K562 (cell line): ENCODE results near the gene VDAC1. TPM values are rescaled to one million over a fixed set of nuclear protein-coding genes. Genes with fewer than 3 reads are reported as not detected.

ENCODE experiments used
- ADNP ChIP-seq: fragments of 200-800 bp; sonication (Bioruptor generic); IDR thresholded peaks from 2 replicates; pipeline ENCODE4 v1.6.1; 2016; ENCODE audit warnings: missing genetic modification characterization, missing compliant biosample characterization
- CREM ChIP-seq: IDR thresholded peaks from 2 replicates; pipeline ENCODE4 v1.6.1; 2014; ENCODE audit warnings: antibody characterized with exemption, low read depth
- DNMT1 ChIP-seq: fragments of 450-650 bp; IDR thresholded peaks from 2 replicates; pipeline ENCODE4 v1.6.1; 2016; ENCODE audit warnings: antibody characterized with exemption, mild to moderate bottlenecking
- KLF6 ChIP-seq: fragments of 250-450 bp; sonication (Bioruptor Pico); IDR thresholded peaks from 2 replicates; pipeline ENCODE4 v1.4.0; 2020; ENCODE audit warnings: mild to moderate bottlenecking, moderate library complexity, borderline replicate concordance
- MEIS2 ChIP-seq: fragments of 450-650 bp; IDR thresholded peaks from 2 replicates; pipeline ENCODE4 v1.6.1; 2014; ENCODE audit warnings: mild to moderate bottlenecking; ENCODE audit not compliant: partially characterized antibody
- NR2C2 ChIP-seq, 2 experiments: fragments of 200-800 bp in 1 of 2; sonication (Bioruptor generic) in 1 of 2; sonication (generic) in 1 of 2; formaldehyde crosslinking in 1 of 2; IDR thresholded peaks; 2 replicates each; pipeline versions ENCODE4 v1.6.1 to v1.8.0; 2016 to 2022; ENCODE audit warnings: mild to moderate bottlenecking in 1 of 2, missing compliant biosample characterization in 1 of 2, missing genetic modification characterization in 1 of 2, missing genetic modification reagents in 1 of 2
- TBP ChIP-seq: optimal IDR thresholded peaks from 2 replicates; pipeline ENCODE3; 2011; ENCODE audit warnings: low read depth, low read length, improper control_type of control experiment
- ZNF146 ChIP-seq: IDR thresholded peaks from one replicate; pipeline ENCODE4 v1.6.1; 2018; ENCODE audit warnings: missing compliant biosample characterization; ENCODE audit not compliant: unreplicated experiment
- polyA plus RNA-seq, 8 experiments: library from polyadenylated mRNA; depleted of rRNA in 4 of 8; stranded (reverse) in 5 of 8; unstranded in 3 of 8; fragments of >200 nt; fragmentation: Nextera tagmentation in 2 of 8; fragmentation: Illumina TruSeq in 1 of 8; extraction: Ambion mirVana in 2 of 8; extraction: Trizol in 1 of 8; gene quantifications; 2 replicates each; pipeline versions ENCODE4 v1.2.1 to v1.2.3, GENCODE V29; 2011 to 2014; ENCODE audit warnings: inconsistent platforms in 1 of 8, missing spikeins in 1 of 8
- total RNA-seq, 7 experiments: library from RNA; depleted of rRNA in 6 of 7; stranded (reverse); fragments of >200 nt in 6 of 7; fragmentation: Illumina TruSeq in 2 of 7; extraction: Trizol in 2 of 7; gene quantifications; 2 replicates each; pipeline versions ENCODE4 v1.2.1 to v1.2.3, GENCODE V29; 2011 to 2021; ENCODE audit warnings: low replicate concordance in 1 of 7
- TF ChIP-seq, protein P1 (sequence below), 3 experiments: IDR thresholded peaks in 2 of 3; conservative IDR thresholded peaks in 1 of 3; 2 replicates each; pipeline ENCODE4 v1.5.1; 2011 to 2012; ENCODE audit warnings: low read length in 3 of 3, mild to moderate bottlenecking in 3 of 3, control low read depth in 2 of 3, improper control_type of control experiment in 1 of 3, inconsistent platforms in 1 of 3, low read depth in 1 of 3, mixed read lengths in 1 of 3, moderate library complexity in 1 of 3; ENCODE audit not compliant: insufficient read depth in 2 of 3
- TF ChIP-seq, protein P2 (sequence below): sonication (generic); formaldehyde crosslinking; IDR thresholded peaks from 2 replicates; pipeline ENCODE4 v1.8.0; 2023; ENCODE audit warnings: mild to moderate bottlenecking, missing genetic modification reagents

VDAC1 gene
- total and polyA plus RNA-seq, 9 of the 15 experiments (the other 6 are each of a cell fraction or from before 2014, with no cell fraction given): 168 to 366 (median 293) TPM

DNA sequence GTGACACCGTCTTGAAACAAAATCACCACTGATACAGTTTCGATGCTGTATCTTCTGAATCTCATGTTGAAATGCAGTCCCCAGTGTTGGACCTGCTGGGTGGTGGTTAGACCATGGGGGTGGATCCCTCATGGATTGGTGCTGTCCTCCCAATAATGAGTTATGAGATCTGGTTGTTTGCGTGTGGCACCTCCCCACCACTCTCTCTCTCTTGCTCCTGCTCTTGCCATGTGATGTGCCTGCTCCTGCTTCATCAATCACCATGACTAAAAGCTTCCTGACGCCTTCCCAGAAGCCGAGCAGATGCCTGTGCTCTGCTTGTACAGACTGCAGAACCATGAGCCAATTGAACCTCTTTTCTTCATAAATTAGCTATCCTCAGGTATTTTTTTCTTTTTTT lies 21.1 kb downstream of the VDAC1 start (continued):
- TF ChIP-seq, protein P1, sequence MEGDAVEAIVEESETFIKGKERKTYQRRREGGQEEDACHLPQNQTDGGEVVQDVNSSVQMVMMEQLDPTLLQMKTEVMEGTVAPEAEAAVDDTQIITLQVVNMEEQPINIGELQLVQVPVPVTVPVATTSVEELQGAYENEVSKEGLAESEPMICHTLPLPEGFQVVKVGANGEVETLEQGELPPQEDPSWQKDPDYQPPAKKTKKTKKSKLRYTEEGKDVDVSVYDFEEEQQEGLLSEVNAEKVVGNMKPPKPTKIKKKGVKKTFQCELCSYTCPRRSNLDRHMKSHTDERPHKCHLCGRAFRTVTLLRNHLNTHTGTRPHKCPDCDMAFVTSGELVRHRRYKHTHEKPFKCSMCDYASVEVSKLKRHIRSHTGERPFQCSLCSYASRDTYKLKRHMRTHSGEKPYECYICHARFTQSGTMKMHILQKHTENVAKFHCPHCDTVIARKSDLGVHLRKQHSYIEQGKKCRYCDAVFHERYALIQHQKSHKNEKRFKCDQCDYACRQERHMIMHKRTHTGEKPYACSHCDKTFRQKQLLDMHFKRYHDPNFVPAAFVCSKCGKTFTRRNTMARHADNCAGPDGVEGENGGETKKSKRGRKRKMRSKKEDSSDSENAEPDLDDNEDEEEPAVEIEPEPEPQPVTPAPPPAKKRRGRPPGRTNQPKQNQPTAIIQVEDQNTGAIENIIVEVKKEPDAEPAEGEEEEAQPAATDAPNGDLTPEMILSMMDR (IDR thresholded peaks at IDR 0.05 in 2 of 3, conservative IDR thresholded peaks at IDR 0.05 in 1 of 3; ENCODE audit: insufficient read depth in 2 of 3, low read depth in 1 of 3, low read length in 3 of 3): no peak
- TF ChIP-seq DNMT1: no peak
- TF ChIP-seq CREM: no peak
- TF ChIP-seq NR2C2 (CRISPR knock-in tag; IDR thresholded peaks at IDR 0.05): no peak
- TF ChIP-seq NR2C2 (tag; IDR thresholded peaks at IDR 0.05): no peak
- no peak for TF ChIP-seq TBP
- no peak for TF ChIP-seq ZNF146
- no peak for TF ChIP-seq ADNP
- TF ChIP-seq KLF6 (CRISPR knock-in tag): no peak
- peak; percentile 48 for TF ChIP-seq MEIS2
- TF ChIP-seq, protein P2, sequence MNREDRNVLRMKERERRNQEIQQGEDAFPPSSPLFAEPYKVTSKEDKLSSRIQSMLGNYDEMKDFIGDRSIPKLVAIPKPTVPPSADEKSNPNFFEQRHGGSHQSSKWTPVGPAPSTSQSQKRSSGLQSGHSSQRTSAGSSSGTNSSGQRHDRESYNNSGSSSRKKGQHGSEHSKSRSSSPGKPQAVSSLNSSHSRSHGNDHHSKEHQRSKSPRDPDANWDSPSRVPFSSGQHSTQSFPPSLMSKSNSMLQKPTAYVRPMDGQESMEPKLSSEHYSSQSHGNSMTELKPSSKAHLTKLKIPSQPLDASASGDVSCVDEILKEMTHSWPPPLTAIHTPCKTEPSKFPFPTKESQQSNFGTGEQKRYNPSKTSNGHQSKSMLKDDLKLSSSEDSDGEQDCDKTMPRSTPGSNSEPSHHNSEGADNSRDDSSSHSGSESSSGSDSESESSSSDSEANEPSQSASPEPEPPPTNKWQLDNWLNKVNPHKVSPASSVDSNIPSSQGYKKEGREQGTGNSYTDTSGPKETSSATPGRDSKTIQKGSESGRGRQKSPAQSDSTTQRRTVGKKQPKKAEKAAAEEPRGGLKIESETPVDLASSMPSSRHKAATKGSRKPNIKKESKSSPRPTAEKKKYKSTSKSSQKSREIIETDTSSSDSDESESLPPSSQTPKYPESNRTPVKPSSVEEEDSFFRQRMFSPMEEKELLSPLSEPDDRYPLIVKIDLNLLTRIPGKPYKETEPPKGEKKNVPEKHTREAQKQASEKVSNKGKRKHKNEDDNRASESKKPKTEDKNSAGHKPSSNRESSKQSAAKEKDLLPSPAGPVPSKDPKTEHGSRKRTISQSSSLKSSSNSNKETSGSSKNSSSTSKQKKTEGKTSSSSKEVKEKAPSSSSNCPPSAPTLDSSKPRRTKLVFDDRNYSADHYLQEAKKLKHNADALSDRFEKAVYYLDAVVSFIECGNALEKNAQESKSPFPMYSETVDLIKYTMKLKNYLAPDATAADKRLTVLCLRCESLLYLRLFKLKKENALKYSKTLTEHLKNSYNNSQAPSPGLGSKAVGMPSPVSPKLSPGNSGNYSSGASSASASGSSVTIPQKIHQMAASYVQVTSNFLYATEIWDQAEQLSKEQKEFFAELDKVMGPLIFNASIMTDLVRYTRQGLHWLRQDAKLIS: no peak
